Measurements from ENCODE around the gene EOLA1.
A peak's percentile ranks its signal among the peaks of the same experiment; 100 is the strongest.
"Not testable (repeated sequence)": the region's sequence is repeated elsewhere in the genome, so short reads cannot be mapped to it uniquely, and the experiment has no call there.

EOLA1 gene

GRCh38 chrX:149541521-149542047 lies 772 bp downstream of the EOLA1 start:
- TF ChIP-seq CTCF (IDR thresholded peaks at IDR 0.05; ENCODE audit: borderline replicate concordance, insufficient read depth, low read depth, low read length) = no peak
- H3K4me3 ChIP-seq (ENCODE audit: low read depth, low read length) = peak overlapping the region; percentile 92

GRCh38 chrX:149545545-149546543 lies 5.0 kb downstream of the EOLA1 start:
- not testable (repeated sequence) for H3K4me3 ChIP-seq (ENCODE audit: low read depth, low read length)

GRCh38 chrX:149546962-149547361 lies 6.2 kb downstream of the EOLA1 start:
- not testable (repeated sequence) for H3K4me3 ChIP-seq (ENCODE audit: low read depth, low read length)

GRCh38 chrX:149547782-149548181 lies 7.0 kb downstream of the EOLA1 start:
- not testable (repeated sequence) for H3K4me3 ChIP-seq (ENCODE audit: low read depth, low read length)

- H3K4me3 ChIP-seq (ENCODE audit: low read depth, low read length) = not testable (repeated sequence)
Measured at GRCh38 chrX:149549701-149550100, 8.9 kb downstream of the EOLA1 start, which contains the start of gene HSFX3. Gene HSFX3 (minus strand): TSS chrX:149549924. CDS start chrX:149549852, 72 bp downstream.

- not testable (repeated sequence) for H3K4me3 ChIP-seq (ENCODE audit: low read depth, low read length)
Measured at GRCh38 chrX:149550454-149550853, 9.6 kb downstream of the EOLA1 start.

GRCh38 chrX:149551245-149551938 lies 10.6 kb downstream of the EOLA1 start:
- not testable (repeated sequence) for H3K4me3 ChIP-seq (ENCODE audit: low read depth, low read length)

GRCh38 chrX:149551939-149552248 lies 11.1 kb downstream of the EOLA1 start:
- H3K4me3 ChIP-seq (ENCODE audit: low read depth, low read length) = not testable (repeated sequence)

GRCh38 chrX:149555251-149555650 lies 14.4 kb downstream of the EOLA1 start:
- H3K4me3 ChIP-seq (ENCODE audit: low read depth, low read length) = not testable (repeated sequence)

GRCh38 chrX:149563359-149563758 lies 22.5 kb downstream of the EOLA1 start:
- TF ChIP-seq CTCF (IDR thresholded peaks at IDR 0.05; ENCODE audit: borderline replicate concordance, insufficient read depth, low read depth, low read length) = no peak
- H3K4me3 ChIP-seq (ENCODE audit: low read depth, low read length) = no peak overlapping the region

GRCh38 chrX:149567621-149568417 lies 27.0 kb downstream of the EOLA1 start:
- H3K4me3 ChIP-seq (ENCODE audit: low read depth, low read length) = no peak overlapping the region
- no peak for TF ChIP-seq CTCF (IDR thresholded peaks at IDR 0.05; ENCODE audit: borderline replicate concordance, insufficient read depth, low read depth, low read length)
